Fibroblast of skin of back (primary cell): Measurements from ENCODE around the gene TMEM208.

Source experiments
- DNase-seq: peaks from one replicate; pipeline ENCODE4 v3.0.0-alpha.2; 2013

Gene TMEM208

GRCh38 chr16:67210069-67210937 lies 16.6 kb upstream of the TMEM208 start:
- no peak for DNase-seq

- DNase-seq: no peak
Measured at GRCh38 chr16:67211674-67212073, 15.3 kb upstream of the TMEM208 start.

DNA sequence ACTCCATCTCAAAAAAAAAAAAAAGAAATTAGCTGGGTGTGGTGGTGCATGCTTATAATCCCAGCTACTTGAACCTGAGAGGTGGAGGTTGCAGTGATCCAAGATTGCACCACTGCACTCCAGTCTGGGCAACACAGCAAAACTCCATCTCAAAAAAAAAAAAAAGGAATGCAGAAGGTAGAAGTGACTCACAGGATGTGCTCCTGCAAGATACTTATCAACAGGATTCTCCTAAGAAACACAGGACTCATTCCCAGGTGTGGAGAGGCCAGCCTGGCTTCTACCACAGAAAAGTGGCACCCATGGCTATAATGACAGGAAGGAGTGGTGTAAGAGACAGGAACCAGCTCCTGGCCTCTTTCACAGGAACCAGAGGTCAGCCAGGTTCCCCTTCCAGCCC lies 14.2 kb upstream of the TMEM208 start:
- no peak for DNase-seq

DNA sequence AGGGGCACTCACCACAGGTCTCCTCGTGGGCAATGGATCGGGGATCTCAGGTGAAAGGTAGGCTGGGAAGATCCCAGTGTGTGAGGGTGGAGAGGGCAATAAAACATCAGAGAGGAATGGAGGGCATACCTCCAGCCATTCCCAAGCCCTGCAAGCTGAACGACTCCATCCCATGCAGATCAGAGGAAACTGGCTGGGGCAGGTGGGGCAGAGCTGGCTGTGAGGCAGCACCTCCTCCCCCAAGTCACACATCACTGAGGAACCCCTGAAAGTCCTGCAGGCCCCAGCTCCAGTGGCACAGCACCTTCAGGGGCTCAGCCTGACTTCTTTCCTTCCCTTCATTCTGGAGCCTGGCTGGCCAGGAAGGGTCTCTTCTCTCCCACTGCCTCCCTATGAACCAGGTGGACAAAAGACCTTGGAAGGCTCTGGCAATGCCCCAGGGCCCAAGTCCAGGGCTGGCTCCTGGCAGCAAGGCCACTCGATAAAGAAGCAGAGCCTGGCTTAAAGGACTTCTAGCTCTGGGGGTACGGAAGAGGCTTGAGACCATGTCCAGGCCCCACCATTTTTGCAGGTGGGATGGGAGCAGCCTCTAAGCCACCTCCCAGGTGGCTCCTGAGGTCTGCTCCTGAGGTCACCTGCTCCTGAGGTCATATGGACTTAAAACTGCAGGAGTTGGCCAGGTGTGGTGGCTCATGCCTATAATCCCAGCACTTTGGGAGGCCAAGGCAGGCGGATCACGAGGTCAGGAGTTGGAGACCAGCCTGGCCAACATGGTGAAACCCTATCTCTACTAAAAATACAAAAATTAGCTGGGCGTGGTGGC lies 13.5 kb upstream of the TMEM208 start:
- no peak for DNase-seq

- no peak for DNase-seq
Measured at GRCh38 chr16:67215706-67216105, 11.2 kb upstream of the TMEM208 start.

GRCh38 chr16:67216612-67217490 lies 10.1 kb upstream of the TMEM208 start:
- no peak for DNase-seq

DNA sequence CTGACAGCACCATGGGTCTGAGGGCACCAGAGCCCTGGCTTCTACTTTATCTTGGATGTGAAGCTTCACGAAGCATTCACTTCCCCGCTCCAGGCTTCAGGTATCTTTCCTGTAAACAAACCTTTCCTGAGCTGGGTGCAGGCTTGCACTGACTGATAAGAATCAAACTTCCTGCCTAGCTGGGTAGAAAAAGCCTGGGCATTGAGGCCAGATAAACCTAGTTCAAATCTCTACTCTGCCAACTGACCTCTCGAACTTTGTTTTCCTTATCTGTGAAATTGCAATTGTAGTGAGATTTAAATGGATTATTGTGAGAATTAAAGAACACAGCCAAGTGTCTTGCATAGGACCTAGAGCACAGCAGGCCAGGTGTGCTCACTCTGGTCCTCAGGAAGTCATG lies 2.9 kb upstream of the TMEM208 start:
- no peak for DNase-seq

DNA sequence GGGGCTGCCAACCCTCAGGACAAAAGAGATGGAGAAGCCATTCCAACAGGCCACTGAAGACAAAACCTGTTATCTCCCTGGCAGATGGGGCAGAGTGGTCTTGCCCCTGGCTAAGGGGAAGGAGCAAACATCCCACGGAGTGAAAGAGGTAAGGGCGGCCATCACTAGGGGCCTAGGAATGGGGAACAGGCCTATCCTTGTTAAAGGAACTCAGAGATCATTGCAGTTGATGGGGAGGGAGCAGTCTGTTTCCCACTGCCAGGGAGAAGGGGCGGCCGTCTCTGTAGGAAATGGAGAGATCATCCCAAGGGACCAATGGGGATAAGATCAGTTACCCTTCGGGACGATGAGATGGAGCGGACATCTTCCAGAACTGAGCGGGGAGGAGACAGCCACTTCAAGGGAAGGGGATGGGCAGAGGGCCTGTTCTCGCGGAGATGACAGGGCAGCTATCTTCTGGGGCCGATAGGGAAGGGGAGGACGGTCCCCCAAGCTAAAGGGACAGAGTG lies 581 bp upstream of the TMEM208 start:
- DNase-seq: no peak

DNA sequence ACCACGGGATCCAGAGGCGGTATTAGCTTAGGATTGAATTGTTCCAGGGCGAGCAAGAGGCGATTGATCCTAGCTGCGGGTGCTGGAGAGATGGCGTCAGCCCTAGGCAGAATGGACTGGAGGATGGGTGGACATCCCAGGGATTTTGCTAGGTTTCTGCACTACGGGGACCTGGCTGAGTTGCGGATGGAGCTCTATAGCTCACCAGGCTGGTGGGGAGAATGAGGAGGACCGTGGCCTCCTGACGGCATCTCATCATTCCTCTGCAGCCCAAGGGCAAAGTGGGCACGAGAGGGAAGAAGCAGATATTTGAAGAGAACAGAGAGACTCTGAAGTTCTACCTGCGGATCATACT lies 614 bp downstream of the TMEM208 start:
- no peak for DNase-seq

- no peak for DNase-seq
Measured at GRCh38 chr16:67228034-67228785, 1.3 kb downstream of the TMEM208 start.

GRCh38 chr16:67228905-67229304 lies 2.0 kb downstream of the TMEM208 start:
- no peak for DNase-seq

GRCh38 chr16:67229906-67230808 lies 3.2 kb downstream of the TMEM208 start:
- DNase-seq: no peak

- no peak for DNase-seq
Measured at GRCh38 chr16:67230809-67231660, 4.1 kb downstream of the TMEM208 start.

GRCh38 chr16:67233596-67233995 lies 6.7 kb downstream of the TMEM208 start:
- DNase-seq: no peak

DNA sequence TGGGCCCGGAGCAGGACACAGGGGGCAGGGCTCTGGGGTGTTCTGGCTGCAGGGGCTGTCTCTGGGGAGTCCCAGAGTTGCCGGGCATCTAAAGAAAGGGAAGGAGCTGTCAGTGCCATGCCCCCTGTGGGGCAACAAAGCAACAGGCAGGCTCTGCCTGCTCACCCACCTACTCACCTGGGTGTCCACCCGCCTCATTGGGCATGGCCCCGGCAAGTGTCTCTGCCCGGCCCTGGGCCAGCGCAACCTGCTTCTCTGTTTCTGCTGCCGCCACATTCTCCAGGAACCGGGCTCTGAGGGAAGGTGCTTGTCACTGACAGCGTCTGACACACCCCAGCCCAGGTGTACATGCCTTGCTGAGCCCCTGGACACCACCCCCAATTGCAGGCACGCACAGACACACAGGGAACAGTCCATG lies 7.3 kb downstream of the TMEM208 start:
- DNase-seq: no peak

DNA sequence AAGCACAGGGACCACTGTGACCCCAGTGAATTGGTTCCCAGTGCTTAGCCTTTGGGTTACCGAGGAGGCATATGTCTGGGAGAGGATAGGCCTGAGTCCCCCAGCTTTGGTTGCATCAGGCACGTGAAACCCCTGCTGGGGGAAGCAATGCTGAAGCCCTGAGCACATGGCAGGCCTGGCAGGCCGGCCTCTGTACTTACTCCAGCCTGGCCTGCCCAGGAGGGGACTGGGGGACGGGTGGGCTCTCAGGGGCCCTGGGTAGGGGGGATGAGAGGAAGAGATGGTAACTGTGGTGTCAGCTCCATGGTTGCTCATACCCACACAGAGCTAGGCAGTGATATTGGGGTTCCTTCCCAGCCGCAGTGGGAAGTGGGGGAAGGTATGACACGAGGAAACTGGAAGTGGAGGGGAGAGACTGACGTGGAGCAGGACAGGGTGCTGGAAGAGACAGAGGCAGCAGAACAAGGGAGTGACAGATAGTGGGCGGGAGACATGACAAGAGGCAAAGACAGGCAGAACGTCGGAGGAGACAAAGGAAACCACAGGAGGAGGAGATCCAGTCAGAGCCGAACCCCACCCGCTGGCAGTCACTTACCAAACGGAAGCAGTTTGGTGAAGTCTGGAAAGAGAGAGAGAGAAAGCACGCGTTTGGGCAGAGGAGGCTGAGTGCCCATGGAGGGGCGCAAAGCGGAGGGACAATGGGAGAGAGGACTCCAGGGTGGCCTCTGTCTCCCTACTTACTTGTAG lies 9.1 kb downstream of the TMEM208 start:
- DNase-seq: no peak

DNA sequence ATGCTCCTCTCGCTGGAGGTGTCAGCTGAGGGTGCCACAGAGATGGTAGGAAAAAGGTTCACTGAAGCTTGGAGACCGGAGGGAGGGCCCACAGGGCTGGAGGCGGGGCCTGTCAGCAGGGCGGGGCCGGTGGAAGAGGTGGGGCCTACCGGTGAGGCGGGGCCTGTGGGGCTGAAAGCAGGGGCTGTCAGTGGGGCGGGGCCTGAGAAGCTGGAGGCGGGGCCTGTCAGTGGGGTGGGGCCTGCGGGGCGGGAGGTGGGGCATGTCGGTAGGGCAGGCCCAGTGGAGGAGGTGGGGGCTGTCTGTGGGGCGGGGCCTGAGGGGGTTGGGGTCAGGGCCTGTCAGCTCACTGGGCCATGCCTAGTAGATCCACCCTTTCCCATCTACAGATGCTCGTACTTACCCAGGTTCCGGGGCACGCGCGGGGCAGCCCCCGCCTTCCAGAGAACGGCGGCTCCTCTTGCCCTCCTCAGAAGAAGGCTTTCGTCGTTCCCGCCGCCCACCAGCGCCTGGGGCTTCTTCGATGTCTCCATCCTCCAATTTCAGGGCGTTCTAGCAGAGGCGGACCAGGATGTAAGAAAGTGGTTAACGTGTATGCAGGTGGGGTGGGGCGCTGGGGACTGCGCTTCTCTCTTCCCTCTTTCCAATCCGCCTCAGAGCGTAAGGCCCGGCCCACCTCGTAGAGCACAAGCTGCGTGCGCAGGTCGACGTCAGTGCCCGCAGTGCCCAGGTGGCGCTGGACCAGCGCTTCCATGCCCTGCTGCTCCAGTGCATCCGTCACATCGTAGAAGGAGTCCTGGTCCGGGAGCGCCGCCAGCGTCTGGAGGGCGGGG lies 9.8 kb downstream of the TMEM208 start:
- DNase-seq: peak; percentile 59
